A549 (cell line): ENCODE measurements around the gene DNAAF5.

Experiments used
- EHMT2 ChIP-seq: fragments of 200-600 bp; sonication (generic); IDR thresholded peaks from 2 replicates; pipeline ENCODE4 v1.6.1; 2016; ENCODE audit warnings: antibody characterized with exemption, low read depth, mild to moderate bottlenecking, moderate library complexity
- EP300 ChIP-seq, 2 experiments: fragments of >200 bp; sonication (Bioruptor Twin); formaldehyde crosslinking; IDR thresholded peaks; 2 replicates in 1 of 2; 3 replicates in 1 of 2; pipeline ENCODE4 v1.6.1; 2016 to 2017
- ESRRA ChIP-seq: fragments of 150-350 bp; IDR thresholded peaks from 2 replicates; pipeline ENCODE4 v1.6.1; 2014; ENCODE audit warnings: mild to moderate bottlenecking, low read length, borderline replicate concordance
- MYC ChIP-seq: IDR thresholded peaks from 2 replicates; pipeline ENCODE4 v1.6.1; 2012; ENCODE audit warnings: mild to moderate bottlenecking, inconsistent platforms, low read length, improper control_type of control experiment, borderline replicate concordance
- POLR2A ChIP-seq: IDR thresholded peaks from 2 replicates; pipeline ENCODE4 v1.6.1; 2012; ENCODE audit warnings: mild to moderate bottlenecking, low read length
- RAD21 ChIP-seq, 2 experiments: fragments of >200 bp in 1 of 2; sonication (Bioruptor Twin) in 1 of 2; formaldehyde crosslinking in 1 of 2; IDR thresholded peaks in 1 of 2; conservative IDR thresholded peaks in 1 of 2; 2 replicates in 1 of 2; 3 replicates in 1 of 2; pipeline ENCODE4 v1.6.1; 2012 to 2018; ENCODE audit warnings: inconsistent platforms in 1 of 2
- RARB ChIP-seq: fragments of 250-450 bp; sonication (Bioruptor Pico); IDR thresholded peaks from 2 replicates; pipeline ENCODE4 v1.8.0; 2021; ENCODE audit warnings: mild to moderate bottlenecking, moderate library complexity
- RFX5 ChIP-seq: fragments of 450-650 bp; IDR thresholded peaks from 2 replicates; pipeline ENCODE4 v1.7.1; 2014; ENCODE audit warnings: antibody characterized with exemption, mild to moderate bottlenecking, moderate library complexity
- TFCP2L1 ChIP-seq: fragments of 250-450 bp; sonication (Bioruptor Pico); IDR thresholded peaks from 2 replicates; pipeline ENCODE4 v1.5.0; 2021; ENCODE audit warnings: mild to moderate bottlenecking
- TF ChIP-seq, protein P1 (sequence below): fragments of >200 bp; sonication (Bioruptor Twin); formaldehyde crosslinking; IDR thresholded peaks from 3 replicates; pipeline ENCODE4 v1.5.1; 2016
- TF ChIP-seq, protein P2 (sequence below): fragments of 250-450 bp; sonication (Bioruptor Pico); IDR thresholded peaks from 2 replicates; pipeline ENCODE4 v1.5.0; 2021; ENCODE audit warnings: mild to moderate bottlenecking, moderate library complexity, borderline replicate concordance
- TF ChIP-seq, protein P3 (sequence below): fragments of 150-350 bp; IDR thresholded peaks from 2 replicates; pipeline ENCODE4 v1.6.1; 2014; ENCODE audit warnings: low read depth, mild to moderate bottlenecking, low read length
- TF ChIP-seq, protein P4 (sequence below): fragments of 200-600 bp; sonication (generic); IDR thresholded peaks from 2 replicates; pipeline ENCODE4 v1.6.1; 2016; ENCODE audit warnings: antibody characterized with exemption, mild to moderate bottlenecking, moderate library complexity
- TF ChIP-seq, protein P5 (sequence below): IDR thresholded peaks from 2 replicates; pipeline ENCODE4 v1.6.1; 2012

DNA sequence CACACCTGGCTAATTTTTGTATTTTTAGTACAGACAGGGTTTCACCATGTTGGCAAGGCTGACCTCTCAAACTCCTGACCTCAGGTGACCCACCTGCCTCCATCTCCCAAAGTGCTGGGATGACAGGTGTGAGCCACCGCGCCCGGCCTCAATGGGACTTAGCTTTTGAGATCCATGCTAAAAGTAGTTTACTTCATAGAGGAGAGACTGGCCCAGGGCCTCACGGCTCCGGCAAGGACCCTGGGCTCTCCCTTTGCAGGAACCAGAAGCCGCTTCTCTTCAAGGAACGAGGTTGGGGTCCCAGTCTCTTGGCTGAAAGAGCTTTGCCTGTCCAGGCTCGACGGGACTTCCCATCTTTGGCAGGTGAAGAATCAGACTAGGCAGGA, 30.1 kb upstream of the DNAAF5 start:
- TF ChIP-seq RAD21 (conservative IDR thresholded peaks at IDR 0.05 in 1 of 2, IDR thresholded peaks at IDR 0.05 in 1 of 2) (no peak), ESRRA (no peak), POLR2A (no peak), EHMT2 (no peak), EP300 (IDR thresholded peaks at IDR 0.05) (no peak), RARB (no peak), TFCP2L1 (CRISPR knock-in tag) (no peak), MYC (no peak), RFX5 (no peak)
- TF ChIP-seq, protein P1, sequence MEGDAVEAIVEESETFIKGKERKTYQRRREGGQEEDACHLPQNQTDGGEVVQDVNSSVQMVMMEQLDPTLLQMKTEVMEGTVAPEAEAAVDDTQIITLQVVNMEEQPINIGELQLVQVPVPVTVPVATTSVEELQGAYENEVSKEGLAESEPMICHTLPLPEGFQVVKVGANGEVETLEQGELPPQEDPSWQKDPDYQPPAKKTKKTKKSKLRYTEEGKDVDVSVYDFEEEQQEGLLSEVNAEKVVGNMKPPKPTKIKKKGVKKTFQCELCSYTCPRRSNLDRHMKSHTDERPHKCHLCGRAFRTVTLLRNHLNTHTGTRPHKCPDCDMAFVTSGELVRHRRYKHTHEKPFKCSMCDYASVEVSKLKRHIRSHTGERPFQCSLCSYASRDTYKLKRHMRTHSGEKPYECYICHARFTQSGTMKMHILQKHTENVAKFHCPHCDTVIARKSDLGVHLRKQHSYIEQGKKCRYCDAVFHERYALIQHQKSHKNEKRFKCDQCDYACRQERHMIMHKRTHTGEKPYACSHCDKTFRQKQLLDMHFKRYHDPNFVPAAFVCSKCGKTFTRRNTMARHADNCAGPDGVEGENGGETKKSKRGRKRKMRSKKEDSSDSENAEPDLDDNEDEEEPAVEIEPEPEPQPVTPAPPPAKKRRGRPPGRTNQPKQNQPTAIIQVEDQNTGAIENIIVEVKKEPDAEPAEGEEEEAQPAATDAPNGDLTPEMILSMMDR, result no peak
- TF ChIP-seq, protein P2, sequence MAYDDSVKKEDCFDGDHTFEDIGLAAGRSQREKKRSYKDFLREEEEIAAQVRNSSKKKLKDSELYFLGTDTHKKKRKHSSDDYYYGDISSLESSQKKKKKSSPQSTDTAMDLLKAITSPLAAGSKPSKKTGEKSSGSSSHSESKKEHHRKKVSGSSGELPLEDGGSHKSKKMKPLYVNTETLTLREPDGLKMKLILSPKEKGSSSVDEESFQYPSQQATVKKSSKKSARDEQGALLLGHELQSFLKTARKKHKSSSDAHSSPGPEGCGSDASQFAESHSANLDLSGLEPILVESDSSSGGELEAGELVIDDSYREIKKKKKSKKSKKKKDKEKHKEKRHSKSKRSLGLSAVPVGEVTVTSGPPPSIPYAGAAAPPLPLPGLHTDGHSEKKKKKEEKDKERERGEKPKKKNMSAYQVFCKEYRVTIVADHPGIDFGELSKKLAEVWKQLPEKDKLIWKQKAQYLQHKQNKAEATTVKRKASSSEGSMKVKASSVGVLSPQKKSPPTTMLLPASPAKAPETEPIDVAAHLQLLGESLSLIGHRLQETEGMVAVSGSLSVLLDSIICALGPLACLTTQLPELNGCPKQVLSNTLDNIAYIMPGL (CRISPR knock-in tag), result no peak
- TF ChIP-seq, protein P3, sequence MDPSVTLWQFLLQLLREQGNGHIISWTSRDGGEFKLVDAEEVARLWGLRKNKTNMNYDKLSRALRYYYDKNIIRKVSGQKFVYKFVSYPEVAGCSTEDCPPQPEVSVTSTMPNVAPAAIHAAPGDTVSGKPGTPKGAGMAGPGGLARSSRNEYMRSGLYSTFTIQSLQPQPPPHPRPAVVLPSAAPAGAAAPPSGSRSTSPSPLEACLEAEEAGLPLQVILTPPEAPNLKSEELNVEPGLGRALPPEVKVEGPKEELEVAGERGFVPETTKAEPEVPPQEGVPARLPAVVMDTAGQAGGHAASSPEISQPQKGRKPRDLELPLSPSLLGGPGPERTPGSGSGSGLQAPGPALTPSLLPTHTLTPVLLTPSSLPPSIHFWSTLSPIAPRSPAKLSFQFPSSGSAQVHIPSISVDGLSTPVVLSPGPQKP, result no peak
- TF ChIP-seq, protein P4, sequence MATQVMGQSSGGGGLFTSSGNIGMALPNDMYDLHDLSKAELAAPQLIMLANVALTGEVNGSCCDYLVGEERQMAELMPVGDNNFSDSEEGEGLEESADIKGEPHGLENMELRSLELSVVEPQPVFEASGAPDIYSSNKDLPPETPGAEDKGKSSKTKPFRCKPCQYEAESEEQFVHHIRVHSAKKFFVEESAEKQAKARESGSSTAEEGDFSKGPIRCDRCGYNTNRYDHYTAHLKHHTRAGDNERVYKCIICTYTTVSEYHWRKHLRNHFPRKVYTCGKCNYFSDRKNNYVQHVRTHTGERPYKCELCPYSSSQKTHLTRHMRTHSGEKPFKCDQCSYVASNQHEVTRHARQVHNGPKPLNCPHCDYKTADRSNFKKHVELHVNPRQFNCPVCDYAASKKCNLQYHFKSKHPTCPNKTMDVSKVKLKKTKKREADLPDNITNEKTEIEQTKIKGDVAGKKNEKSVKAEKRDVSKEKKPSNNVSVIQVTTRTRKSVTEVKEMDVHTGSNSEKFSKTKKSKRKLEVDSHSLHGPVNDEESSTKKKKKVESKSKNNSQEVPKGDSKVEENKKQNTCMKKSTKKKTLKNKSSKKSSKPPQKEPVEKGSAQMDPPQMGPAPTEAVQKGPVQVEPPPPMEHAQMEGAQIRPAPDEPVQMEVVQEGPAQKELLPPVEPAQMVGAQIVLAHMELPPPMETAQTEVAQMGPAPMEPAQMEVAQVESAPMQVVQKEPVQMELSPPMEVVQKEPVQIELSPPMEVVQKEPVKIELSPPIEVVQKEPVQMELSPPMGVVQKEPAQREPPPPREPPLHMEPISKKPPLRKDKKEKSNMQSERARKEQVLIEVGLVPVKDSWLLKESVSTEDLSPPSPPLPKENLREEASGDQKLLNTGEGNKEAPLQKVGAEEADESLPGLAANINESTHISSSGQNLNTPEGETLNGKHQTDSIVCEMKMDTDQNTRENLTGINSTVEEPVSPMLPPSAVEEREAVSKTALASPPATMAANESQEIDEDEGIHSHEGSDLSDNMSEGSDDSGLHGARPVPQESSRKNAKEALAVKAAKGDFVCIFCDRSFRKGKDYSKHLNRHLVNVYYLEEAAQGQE, result no peak
- TF ChIP-seq, protein P5, sequence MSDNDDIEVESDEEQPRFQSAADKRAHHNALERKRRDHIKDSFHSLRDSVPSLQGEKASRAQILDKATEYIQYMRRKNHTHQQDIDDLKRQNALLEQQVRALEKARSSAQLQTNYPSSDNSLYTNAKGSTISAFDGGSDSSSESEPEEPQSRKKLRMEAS, result no peak
